ENCODE measurements around the gene TBC1D2. TPM values are rescaled to one million over a fixed set of nuclear protein-coding genes. Genes with fewer than 3 reads are reported as not detected.

The TBC1D2 gene
- total and polyA plus RNA-seq, 2 donors (not counting 3 experiments of a cell fraction or from before 2014, with no cell fraction given) = 3.4 to 4.5 TPM

GRCh38 chr9:98176391-98177259 is 78.8 kb downstream of the TBC1D2 start:
- no peak overlapping the region for H3K4me2 ChIP-seq (ENCODE audit: insufficient read depth, low read length)
- intact Hi-C loops (cut with micrococcal nuclease) (no loop called here), dilution Hi-C loops (cut with MboI; ENCODE audit: extremely low pct_ligation_motif_present, low sequenced_read_pairs) (no loop called here)
- no peaks in the 10 kb centered on the region for H3K9me1 ChIP-seq (replicated peaks; ENCODE audit: control insufficient read depth, extremely low read depth, insufficient read depth, low read length)
- H3K4me3 ChIP-seq (replicated peaks in 1 of 3; ENCODE audit: insufficient read depth in 1 of 3, low read depth in 1 of 3, low read length in 3 of 3) = no peak overlapping the region
- H3K27me3 ChIP-seq (ENCODE audit: control insufficient read depth in 2 of 2, insufficient read depth in 2 of 2, low read length in 2 of 2) = no peaks in the 10 kb centered on the region
- FAIRE-seq = no peak
- DNase-seq (ENCODE audit: low read depth, low spot score) = no peak
- no TSS peak for BruUV-seq (replicated peaks)
- ChIA-PET CTCF (no interaction called here), POLR2A (no interaction called here)
- H3K9ac ChIP-seq (replicated peaks; ENCODE audit: extremely low read depth, insufficient read depth, low read length) = no peak overlapping the region
- H3K79me2 ChIP-seq (ENCODE audit: control insufficient read depth, insufficient read depth, low read length) = no peaks in the 10 kb centered on the region
- no peak overlapping the region for H2AFZ ChIP-seq (ENCODE audit: low read depth, low read length)
- H3K36me3 ChIP-seq (ENCODE audit: control insufficient read depth in 2 of 2, extremely low read depth in 1 of 2, insufficient read depth in 2 of 2, low read length in 2 of 2) = no peaks in the 10 kb centered on the region
- no peaks in the 10 kb centered on the region for H4K20me1 ChIP-seq (replicated peaks; ENCODE audit: control insufficient read depth, extremely low read depth, insufficient read depth, low read length)
- TF ChIP-seq EZH2 (IDR thresholded peaks at IDR 0.05; ENCODE audit: borderline replicate concordance, low read depth, low read length, severe bottlenecking) (no peak), GATA2 (IDR thresholded peaks at IDR 0.05; ENCODE audit: insufficient read depth, insufficient read length, low read depth, low read length) (no peak), POLR2AphosphoS5 (IDR thresholded peaks at IDR 0.05; ENCODE audit: insufficient read depth, low read depth, low read length) (no peak), JUN (IDR thresholded peaks at IDR 0.05; ENCODE audit: borderline replicate concordance, insufficient read depth, insufficient read length, low read depth) (no peak), POLR2A (IDR thresholded peaks at IDR 0.05; ENCODE audit: low read depth, low read length) (no peak), MYC (IDR thresholded peaks at IDR 0.05; ENCODE audit: low read depth, low read length) (no peak), FOS (IDR thresholded peaks at IDR 0.05; ENCODE audit: borderline replicate concordance, insufficient read depth, low read length) (no peak)
- TF ChIP-seq, protein P1, sequence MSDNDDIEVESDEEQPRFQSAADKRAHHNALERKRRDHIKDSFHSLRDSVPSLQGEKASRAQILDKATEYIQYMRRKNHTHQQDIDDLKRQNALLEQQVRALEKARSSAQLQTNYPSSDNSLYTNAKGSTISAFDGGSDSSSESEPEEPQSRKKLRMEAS (IDR thresholded peaks at IDR 0.05; ENCODE audit: insufficient read depth, insufficient read length) = no peak
- TF ChIP-seq, protein P2, sequence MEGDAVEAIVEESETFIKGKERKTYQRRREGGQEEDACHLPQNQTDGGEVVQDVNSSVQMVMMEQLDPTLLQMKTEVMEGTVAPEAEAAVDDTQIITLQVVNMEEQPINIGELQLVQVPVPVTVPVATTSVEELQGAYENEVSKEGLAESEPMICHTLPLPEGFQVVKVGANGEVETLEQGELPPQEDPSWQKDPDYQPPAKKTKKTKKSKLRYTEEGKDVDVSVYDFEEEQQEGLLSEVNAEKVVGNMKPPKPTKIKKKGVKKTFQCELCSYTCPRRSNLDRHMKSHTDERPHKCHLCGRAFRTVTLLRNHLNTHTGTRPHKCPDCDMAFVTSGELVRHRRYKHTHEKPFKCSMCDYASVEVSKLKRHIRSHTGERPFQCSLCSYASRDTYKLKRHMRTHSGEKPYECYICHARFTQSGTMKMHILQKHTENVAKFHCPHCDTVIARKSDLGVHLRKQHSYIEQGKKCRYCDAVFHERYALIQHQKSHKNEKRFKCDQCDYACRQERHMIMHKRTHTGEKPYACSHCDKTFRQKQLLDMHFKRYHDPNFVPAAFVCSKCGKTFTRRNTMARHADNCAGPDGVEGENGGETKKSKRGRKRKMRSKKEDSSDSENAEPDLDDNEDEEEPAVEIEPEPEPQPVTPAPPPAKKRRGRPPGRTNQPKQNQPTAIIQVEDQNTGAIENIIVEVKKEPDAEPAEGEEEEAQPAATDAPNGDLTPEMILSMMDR (IDR thresholded peaks at IDR 0.05; ENCODE audit: extremely low read depth in 1 of 2, insufficient read depth in 1 of 2, low read depth in 1 of 2, low read length in 2 of 2) = no peak
- H3K27ac ChIP-seq (ENCODE audit: insufficient read depth, low read depth, low read length) = no peak overlapping the region
- H3K9me3 ChIP-seq (replicated peaks; ENCODE audit: control insufficient read depth, insufficient read depth, low read length) = no peaks in the 10 kb centered on the region
- H3K4me1 ChIP-seq (ENCODE audit: control insufficient read depth, extremely low read depth, insufficient read depth, low read length) = no peaks in the 10 kb centered on the region

Measured in endothelial cell of umbilical vein (primary cell).